ENCODE measurements around the gene ZKSCAN5.
"Not testable (repeated sequence)": the region's sequence is repeated elsewhere in the genome, so short reads cannot be mapped to it uniquely, and the experiment has no call there.

The ZKSCAN5 gene

GRCh38 chr7:99478464-99479440, 25.7 kb upstream of the ZKSCAN5 start:
- Mint-ChIP-seq H3K4me1 (peaks cover 34% of the 10 kb centered on the region), H3K27ac (peak overlapping the region; percentile 81), H3K36me3 (peaks cover 62% of the 10 kb centered on the region), H3K9me3 (no peaks in the 10 kb centered on the region), H3K4me3 (no peak overlapping the region)
- ATAC-seq (peak; percentile 24), DNase-seq (ENCODE audit: low spot score in 2 of 2) (no peak)

DNA sequence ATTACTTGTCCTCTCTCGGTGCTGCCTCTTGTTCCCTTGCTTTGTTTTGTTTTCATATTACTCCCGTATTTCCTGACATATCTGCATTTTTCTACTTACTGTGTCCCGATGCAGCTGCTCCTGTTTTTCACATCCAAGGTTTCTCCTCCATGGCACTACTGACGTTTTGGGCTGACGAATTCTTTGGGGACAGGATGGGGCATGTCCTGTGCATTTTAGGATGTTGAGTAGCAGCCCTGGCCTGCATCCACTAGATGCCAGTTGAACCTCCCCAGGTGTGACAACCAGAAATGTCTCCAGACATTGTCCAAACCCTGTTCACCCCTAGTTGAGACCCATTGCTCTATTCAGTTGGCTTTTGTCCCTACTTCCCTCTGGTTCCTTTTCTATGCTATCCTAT, 19.4 kb upstream of the ZKSCAN5 start:
- peaks cover 87% of the 10 kb centered on the region for H3K36me3 Mint-ChIP-seq
- H3K27ac Mint-ChIP-seq, result no peak overlapping the region
- no peak overlapping the region for H3K4me3 Mint-ChIP-seq
- H3K4me1 Mint-ChIP-seq, result no peaks in the 10 kb centered on the region
- ATAC-seq, result no peak
- no peaks in the 10 kb centered on the region for H3K9me3 Mint-ChIP-seq
- no peak for DNase-seq (ENCODE audit: low spot score in 2 of 2)

DNA sequence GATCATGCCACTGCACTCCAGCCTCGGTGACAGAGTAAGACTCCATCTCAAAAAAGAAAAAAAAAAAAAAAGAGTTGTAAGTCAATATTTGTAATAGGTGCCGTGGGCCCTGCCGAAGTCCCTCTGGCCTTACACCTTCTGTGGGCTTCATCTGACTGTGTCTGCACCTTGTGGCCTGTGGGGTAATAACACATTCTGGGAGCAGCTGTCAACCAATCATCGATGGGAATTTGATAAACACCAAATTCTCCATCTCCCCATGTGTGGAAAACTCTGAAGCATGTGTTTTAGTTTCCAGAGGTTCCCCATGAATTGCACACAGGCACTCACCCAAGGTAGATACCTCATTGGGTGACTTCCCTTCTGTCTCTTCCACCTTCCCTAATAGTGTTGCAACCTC, 15.2 kb upstream of the ZKSCAN5 start:
- no peak overlapping the region for H3K4me3 Mint-ChIP-seq
- no peaks in the 10 kb centered on the region for H3K4me1 Mint-ChIP-seq
- no peaks in the 10 kb centered on the region for H3K9me3 Mint-ChIP-seq
- peaks cover 86% of the 10 kb centered on the region for H3K36me3 Mint-ChIP-seq
- no peak overlapping the region for H3K27ac Mint-ChIP-seq
- DNase-seq (ENCODE audit: low spot score in 2 of 2) (no peak), ATAC-seq (no peak)

- Mint-ChIP-seq H3K4me1 (no peaks in the 10 kb centered on the region), H3K27ac (no peak overlapping the region), H3K36me3 (peaks cover 86% of the 10 kb centered on the region), H3K4me3 (no peak overlapping the region), H3K9me3 (no peaks in the 10 kb centered on the region)
- ATAC-seq (no peak), DNase-seq (ENCODE audit: low spot score in 2 of 2) (no peak)
These were observed 13.6 kb upstream of the ZKSCAN5 start for GRCh38 chr7:99490878-99491277.

- Mint-ChIP-seq H3K4me1 (peaks cover 23% of the 10 kb centered on the region), H3K27ac (peak overlapping the region; percentile 23), H3K4me3 (no peak overlapping the region), H3K9me3 (no peaks in the 10 kb centered on the region), H3K36me3 (peaks cover 92% of the 10 kb centered on the region)
- DNase-seq (ENCODE audit: low spot score in 2 of 2), result no peak
- ATAC-seq, result no peak
These were observed 10.6 kb upstream of the ZKSCAN5 start for GRCh38 chr7:99493823-99494222.

- no peak for DNase-seq (ENCODE audit: low spot score in 2 of 2)
- Mint-ChIP-seq H3K36me3 (peaks cover 74% of the 10 kb centered on the region), H3K4me3 (peak overlapping the region; percentile 96), H3K27ac (peak overlapping the region; percentile 97), H3K9me3 (no peaks in the 10 kb centered on the region), H3K4me1 (peaks cover 34% of the 10 kb centered on the region)
- no peak for ATAC-seq
These were observed 6.5 kb upstream of the ZKSCAN5 start for GRCh38 chr7:99497766-99498545.

- no peak for DNase-seq (ENCODE audit: low spot score in 2 of 2)
- H3K4me3 Mint-ChIP-seq, result peak overlapping the region; percentile 96
- peaks cover 34% of the 10 kb centered on the region for H3K4me1 Mint-ChIP-seq
- H3K9me3 Mint-ChIP-seq, result no peaks in the 10 kb centered on the region
- peak overlapping the region; percentile 97 for H3K27ac Mint-ChIP-seq
- H3K36me3 Mint-ChIP-seq, result peaks cover 69% of the 10 kb centered on the region
- no peak for ATAC-seq
These were observed 5.9 kb upstream of the ZKSCAN5 start for GRCh38 chr7:99498546-99498944.

DNA sequence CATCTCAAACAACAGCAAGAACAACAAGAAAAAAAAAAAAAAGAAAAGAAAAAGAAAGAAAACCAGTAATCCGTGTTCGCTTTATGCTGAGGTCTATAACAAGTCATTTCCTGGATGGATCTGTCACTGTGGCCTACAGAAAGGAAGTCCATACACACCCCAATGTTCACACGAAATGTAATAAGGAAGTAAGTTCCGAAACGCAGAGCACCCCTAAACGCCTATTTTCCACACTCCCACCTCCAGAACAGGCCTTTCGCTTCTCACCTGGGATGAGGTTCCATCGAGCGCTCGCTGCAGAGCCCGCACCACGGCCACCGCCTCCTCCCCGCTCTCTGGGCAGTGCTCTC, 5.1 kb upstream of the ZKSCAN5 start:
- H3K9me3 Mint-ChIP-seq, result no peaks in the 10 kb centered on the region
- ATAC-seq (peak; percentile 63), DNase-seq (ENCODE audit: low spot score in 2 of 2) (no peak)
- peaks cover 62% of the 10 kb centered on the region for H3K36me3 Mint-ChIP-seq
- H3K4me3 Mint-ChIP-seq, result peak overlapping the region; percentile 96
- peak overlapping the region; percentile 97 for H3K27ac Mint-ChIP-seq
- H3K4me1 Mint-ChIP-seq, result peaks cover 34% of the 10 kb centered on the region

DNA sequence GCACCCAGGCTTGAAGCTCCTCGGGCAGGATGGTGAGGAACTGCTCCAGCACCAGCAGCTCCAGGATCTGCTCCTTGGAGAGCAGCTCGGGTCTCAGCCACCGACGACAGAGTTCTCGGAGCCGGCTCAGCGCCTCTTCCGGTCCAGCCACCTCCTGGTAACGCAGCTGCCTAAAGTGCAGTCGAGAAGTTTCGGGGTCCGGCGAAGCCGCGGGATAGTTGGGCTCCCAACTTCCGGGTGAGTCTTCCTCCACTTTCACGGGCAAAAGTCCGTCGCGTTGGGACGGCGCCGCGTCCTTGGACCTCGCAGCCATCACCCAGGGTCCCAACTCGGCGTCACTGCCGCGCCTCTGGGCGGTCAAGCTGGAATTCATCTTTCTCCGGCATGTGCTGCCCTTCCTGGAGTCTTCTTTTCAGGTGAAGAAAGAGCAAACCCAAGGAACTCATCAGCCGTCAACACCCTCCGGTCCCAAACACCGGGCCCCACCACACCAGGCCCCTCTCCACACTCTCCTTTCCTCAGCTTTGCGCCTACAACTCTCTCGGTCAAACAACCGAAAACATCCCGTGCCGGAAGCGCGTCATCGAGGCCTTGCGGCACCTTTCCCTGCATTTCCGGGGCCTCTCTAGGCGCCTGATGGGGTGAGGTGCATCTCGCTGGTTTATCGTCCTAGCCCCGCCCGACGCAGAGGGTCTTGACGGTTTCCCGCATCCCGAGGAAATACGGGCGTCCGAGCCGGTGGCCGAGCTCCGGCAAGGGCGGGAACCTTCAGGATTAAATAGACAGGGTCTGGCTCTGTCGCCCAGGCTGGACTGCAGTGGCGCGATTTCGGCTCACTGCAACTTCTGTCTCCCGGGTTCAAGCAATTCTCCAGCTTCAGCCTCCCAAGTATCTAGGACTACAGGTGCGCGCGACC, 4.5 kb upstream of the ZKSCAN5 start, which contains the start of gene ZNF394:
TSS of gene ZNF394 (minus strand) at position 561 of the 916 bp plus-strand sequence. CDS start at position 373, 188 bp downstream.
- no peaks in the 10 kb centered on the region for H3K9me3 Mint-ChIP-seq
- peaks cover 60% of the 10 kb centered on the region for H3K36me3 Mint-ChIP-seq
- H3K27ac Mint-ChIP-seq, result peak within 1 kb of the TSS; percentile 97
- peak; percentile 71 for ATAC-seq
- peak; percentile 67 to 91 for DNase-seq (ENCODE audit: low spot score in 2 of 2)
- H3K4me3 Mint-ChIP-seq, result peak within 1 kb of the TSS; percentile 96
- H3K4me1 Mint-ChIP-seq, result peaks cover 34% of the 10 kb centered on the region

DNA sequence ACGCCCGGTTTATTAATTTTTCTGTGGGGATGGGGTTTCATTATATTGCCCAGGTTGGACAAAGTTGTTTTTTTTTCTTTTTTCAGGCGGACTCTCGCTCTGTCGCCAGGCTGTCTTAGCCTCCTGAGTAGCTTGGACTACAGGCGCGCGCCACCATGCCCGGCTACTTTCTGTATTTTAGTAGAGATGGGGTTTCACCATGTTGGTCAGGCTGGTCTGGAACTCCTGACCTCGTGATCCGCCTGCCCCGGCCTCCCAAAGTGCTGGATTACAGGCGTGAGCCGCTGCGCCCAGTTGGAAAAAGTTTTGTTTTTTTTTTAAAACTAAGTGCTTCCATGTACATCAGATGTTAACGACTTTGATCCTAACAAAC, 3.8 kb upstream of the ZKSCAN5 start:
- peaks cover 53% of the 10 kb centered on the region for H3K36me3 Mint-ChIP-seq
- peak overlapping the region; percentile 96 for H3K4me3 Mint-ChIP-seq
- H3K4me1 Mint-ChIP-seq, result peaks cover 36% of the 10 kb centered on the region
- H3K27ac Mint-ChIP-seq, result peak overlapping the region; percentile 97
- no peak for DNase-seq (ENCODE audit: low spot score in 2 of 2)
- no peak for ATAC-seq
- H3K9me3 Mint-ChIP-seq, result no peaks in the 10 kb centered on the region

- Mint-ChIP-seq H3K27ac (peak overlapping the region; percentile 97), H3K4me3 (peak overlapping the region; percentile 96), H3K36me3 (peaks cover 51% of the 10 kb centered on the region), H3K4me1 (peaks cover 39% of the 10 kb centered on the region)
- DNase-seq (ENCODE audit: low spot score in 2 of 2); H3K9me3 Mint-ChIP-seq; ATAC-seq: not testable (repeated sequence)
These were observed 3.2 kb upstream of the ZKSCAN5 start for GRCh38 chr7:99501236-99501635.

DNA sequence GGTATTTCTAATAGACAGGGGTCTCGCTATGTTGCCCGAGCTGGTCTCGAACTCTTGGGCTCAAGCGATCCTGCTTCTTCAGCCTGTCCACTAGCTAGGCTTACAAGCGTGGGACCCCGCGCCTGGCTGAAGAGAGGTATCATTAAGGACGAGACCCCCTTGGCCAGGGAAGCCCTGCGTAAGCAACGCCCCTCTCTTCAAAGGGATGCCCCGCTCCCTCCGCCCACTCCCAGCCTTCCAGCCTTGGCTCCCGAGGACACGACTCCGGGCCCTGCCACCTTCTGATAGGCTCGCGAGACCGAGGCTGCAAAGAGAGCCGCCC, 220 bp upstream of the ZKSCAN5 start:
- Mint-ChIP-seq H3K4me1 (peaks cover 27% of the 10 kb centered on the region), H3K4me3 (peak overlapping the region; percentile 80), H3K27ac (peak overlapping the region; percentile 90), H3K36me3 (peaks cover 35% of the 10 kb centered on the region), H3K9me3 (no peaks in the 10 kb centered on the region)
- no peak for DNase-seq (ENCODE audit: low spot score in 2 of 2)
- ATAC-seq, result no peak

DNA sequence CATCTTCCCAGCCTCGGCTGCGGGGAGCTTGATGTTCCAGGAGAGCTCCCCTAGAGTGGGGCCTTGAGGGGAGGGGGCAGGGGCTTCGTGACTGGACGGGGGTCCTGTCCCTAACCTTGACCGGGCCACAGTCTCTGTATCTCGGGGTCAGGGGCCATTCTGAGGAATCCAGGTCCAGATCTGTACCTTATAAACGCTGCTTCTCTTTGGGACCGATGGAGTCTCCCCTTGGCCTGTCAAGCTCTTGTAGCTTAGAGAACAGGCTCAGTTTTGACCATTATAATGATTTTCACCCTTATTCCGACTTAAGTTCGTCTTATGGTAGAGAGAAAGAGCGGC, 831 bp downstream of the ZKSCAN5 start:
- DNase-seq (ENCODE audit: low spot score in 2 of 2) (no peak), ATAC-seq (no peak)
- H3K36me3 Mint-ChIP-seq, result peaks cover 33% of the 10 kb centered on the region
- H3K9me3 Mint-ChIP-seq, result no peaks in the 10 kb centered on the region
- H3K4me3 Mint-ChIP-seq, result peak overlapping the region; percentile 80
- peaks cover 27% of the 10 kb centered on the region for H3K4me1 Mint-ChIP-seq
- peak overlapping the region; percentile 90 for H3K27ac Mint-ChIP-seq

GRCh38 chr7:99514050-99514449, 9.6 kb downstream of the ZKSCAN5 start:
- DNase-seq (ENCODE audit: low spot score in 2 of 2), result no peak
- no peaks in the 10 kb centered on the region for H3K9me3 Mint-ChIP-seq
- H3K27ac Mint-ChIP-seq, result no peak overlapping the region
- H3K4me1 Mint-ChIP-seq, result peaks cover 14% of the 10 kb centered on the region
- no peak overlapping the region for H3K4me3 Mint-ChIP-seq
- ATAC-seq, result no peak
- peaks cover 84% of the 10 kb centered on the region for H3K36me3 Mint-ChIP-seq

- ATAC-seq, result no peak
- no peak overlapping the region for H3K27ac Mint-ChIP-seq
- no peaks in the 10 kb centered on the region for H3K4me1 Mint-ChIP-seq
- no peak overlapping the region for H3K4me3 Mint-ChIP-seq
- no peaks in the 10 kb centered on the region for H3K9me3 Mint-ChIP-seq
- peaks cover 84% of the 10 kb centered on the region for H3K36me3 Mint-ChIP-seq
- DNase-seq (ENCODE audit: low spot score in 2 of 2), result no peak
These were observed 16.9 kb downstream of the ZKSCAN5 start for GRCh38 chr7:99521399-99521798.

Data from stimulated activated effector memory CD8-positive, alpha-beta T cell treated with anti-CD3 and anti-CD28 coated beads, Interleukin-12 subunit alpha, Interleukin-12 subunit beta, amount 100 ng/mL, for 72 hours (primary cell).